ENCODE data around the gene MYO3B. TPM values are rescaled to one million over a fixed set of nuclear protein-coding genes. Genes with fewer than 3 reads are reported as not detected.

Gene MYO3B
- total and polyA plus RNA-seq, 7 donors, result 0.34 TPM; not detected in 6

DNA sequence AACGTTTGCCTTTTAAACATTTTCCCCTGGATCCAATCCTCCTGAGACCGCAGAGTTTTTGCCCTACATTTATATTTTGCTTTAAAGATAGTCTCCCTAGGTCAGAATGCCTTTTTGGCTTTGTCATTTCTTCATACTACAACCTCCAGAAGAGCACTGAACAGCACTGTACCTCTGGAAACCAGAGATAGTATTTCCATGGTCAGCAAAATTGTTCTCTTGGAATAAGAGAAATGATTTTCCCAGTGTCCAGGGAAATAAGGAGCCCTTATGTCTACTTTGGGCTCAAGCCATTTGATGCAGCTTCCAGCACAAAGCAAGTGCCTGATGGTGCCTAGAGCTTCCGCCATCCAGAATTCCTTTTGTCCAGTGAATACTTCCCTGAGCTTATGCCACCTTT is 461.7 kb downstream of the MYO3B start:
- no peaks in the 10 kb centered on the region for H3K4me1 ChIP-seq
- no peaks in the 10 kb centered on the region for H3K36me3 ChIP-seq
- no peaks in the 10 kb centered on the region for H3K9me3 ChIP-seq
- no peak overlapping the region for H3K27ac ChIP-seq
- intact Hi-C loops (cut with DNase I), result no loop called here
- TF ChIP-seq, protein P1, sequence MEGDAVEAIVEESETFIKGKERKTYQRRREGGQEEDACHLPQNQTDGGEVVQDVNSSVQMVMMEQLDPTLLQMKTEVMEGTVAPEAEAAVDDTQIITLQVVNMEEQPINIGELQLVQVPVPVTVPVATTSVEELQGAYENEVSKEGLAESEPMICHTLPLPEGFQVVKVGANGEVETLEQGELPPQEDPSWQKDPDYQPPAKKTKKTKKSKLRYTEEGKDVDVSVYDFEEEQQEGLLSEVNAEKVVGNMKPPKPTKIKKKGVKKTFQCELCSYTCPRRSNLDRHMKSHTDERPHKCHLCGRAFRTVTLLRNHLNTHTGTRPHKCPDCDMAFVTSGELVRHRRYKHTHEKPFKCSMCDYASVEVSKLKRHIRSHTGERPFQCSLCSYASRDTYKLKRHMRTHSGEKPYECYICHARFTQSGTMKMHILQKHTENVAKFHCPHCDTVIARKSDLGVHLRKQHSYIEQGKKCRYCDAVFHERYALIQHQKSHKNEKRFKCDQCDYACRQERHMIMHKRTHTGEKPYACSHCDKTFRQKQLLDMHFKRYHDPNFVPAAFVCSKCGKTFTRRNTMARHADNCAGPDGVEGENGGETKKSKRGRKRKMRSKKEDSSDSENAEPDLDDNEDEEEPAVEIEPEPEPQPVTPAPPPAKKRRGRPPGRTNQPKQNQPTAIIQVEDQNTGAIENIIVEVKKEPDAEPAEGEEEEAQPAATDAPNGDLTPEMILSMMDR (IDR thresholded peaks at IDR 0.05), result no peak
- TF ChIP-seq POLR2AphosphoS5 (IDR thresholded peaks at IDR 0.05), result no peak
- TF ChIP-seq POLR2A (IDR thresholded peaks at IDR 0.05), result no peak
- no peak for TF ChIP-seq EP300 (IDR thresholded peaks at IDR 0.05)
- DNase-seq, result no peak
- no peak overlapping the region for H3K4me3 ChIP-seq
- WGBS, 2 donors, result 86 to 87% methylated on average over 3 of the region's 3 CpGs
- H3K27me3 ChIP-seq, result no peaks in the 10 kb centered on the region

DNA sequence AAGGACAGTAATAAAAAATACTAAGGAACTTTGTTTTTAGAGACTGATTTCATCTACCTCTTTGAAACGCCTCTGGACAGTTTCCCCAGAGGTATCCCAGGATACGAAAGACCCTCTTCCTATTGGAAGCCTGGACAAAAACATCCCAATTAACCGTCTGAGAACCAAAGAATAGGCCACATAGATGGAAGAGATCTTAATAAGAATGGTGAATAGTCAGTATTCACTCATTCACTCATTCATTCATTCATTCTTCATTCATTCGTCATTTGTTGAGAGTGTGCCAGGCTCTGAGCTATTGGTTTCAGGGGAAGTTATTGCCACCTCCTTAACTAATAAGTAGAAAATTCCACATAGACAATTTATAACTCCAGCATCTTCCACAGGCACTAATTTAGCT is 464.0 kb downstream of the MYO3B start:
- Histone ChIP-seq H3K27ac (no peak overlapping the region), H3K36me3 (no peaks in the 10 kb centered on the region), H3K9me3 (no peaks in the 10 kb centered on the region), H3K27me3 (no peaks in the 10 kb centered on the region), H3K4me1 (no peaks in the 10 kb centered on the region), H3K4me3 (no peak overlapping the region)
- TF ChIP-seq POLR2A (IDR thresholded peaks at IDR 0.05) (no peak), POLR2AphosphoS5 (IDR thresholded peaks at IDR 0.05) (no peak), EP300 (IDR thresholded peaks at IDR 0.05) (no peak)
- TF ChIP-seq, protein P1 (IDR thresholded peaks at IDR 0.05), result no peak
- DNase-seq, result no peak
- intact Hi-C loops (cut with DNase I), result no loop called here
- WGBS, 2 donors, result 89 to 90% methylated on average over 4 of the region's 4 CpGs

DNA sequence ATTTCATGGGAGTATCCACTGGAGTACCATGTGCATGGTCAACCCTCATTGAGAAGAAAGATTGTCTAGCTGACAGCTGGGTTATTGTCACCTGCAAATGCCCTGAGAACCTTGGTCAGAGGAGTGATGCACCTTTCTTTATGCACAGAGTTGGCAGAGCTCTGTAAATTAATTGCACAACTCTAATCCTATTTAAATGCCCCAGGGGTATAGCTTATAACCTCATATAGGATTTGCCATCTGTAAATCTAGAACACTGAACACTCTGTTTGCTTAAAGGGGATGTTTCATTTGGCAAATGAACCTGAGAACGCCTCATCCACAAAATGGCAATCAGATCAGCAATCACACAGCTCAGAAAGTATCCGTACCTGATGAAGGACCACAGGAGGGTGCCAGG is 465.4 kb downstream of the MYO3B start:
- H3K36me3 ChIP-seq, result no peaks in the 10 kb centered on the region
- intact Hi-C loops (cut with DNase I), result no loop called here
- H3K27ac ChIP-seq, result no peak overlapping the region
- no peak overlapping the region for H3K4me3 ChIP-seq
- WGBS, 2 donors, result 84 to 94% methylated on average over 2 of the region's 2 CpGs
- TF ChIP-seq EP300 (IDR thresholded peaks at IDR 0.05), result no peak
- TF ChIP-seq, protein P1 (IDR thresholded peaks at IDR 0.05), result no peak
- no peak for TF ChIP-seq POLR2A (IDR thresholded peaks at IDR 0.05)
- no peak for TF ChIP-seq POLR2AphosphoS5 (IDR thresholded peaks at IDR 0.05)
- no peaks in the 10 kb centered on the region for H3K9me3 ChIP-seq
- no peaks in the 10 kb centered on the region for H3K27me3 ChIP-seq
- H3K4me1 ChIP-seq, result no peaks in the 10 kb centered on the region
- no peak for DNase-seq

DNA sequence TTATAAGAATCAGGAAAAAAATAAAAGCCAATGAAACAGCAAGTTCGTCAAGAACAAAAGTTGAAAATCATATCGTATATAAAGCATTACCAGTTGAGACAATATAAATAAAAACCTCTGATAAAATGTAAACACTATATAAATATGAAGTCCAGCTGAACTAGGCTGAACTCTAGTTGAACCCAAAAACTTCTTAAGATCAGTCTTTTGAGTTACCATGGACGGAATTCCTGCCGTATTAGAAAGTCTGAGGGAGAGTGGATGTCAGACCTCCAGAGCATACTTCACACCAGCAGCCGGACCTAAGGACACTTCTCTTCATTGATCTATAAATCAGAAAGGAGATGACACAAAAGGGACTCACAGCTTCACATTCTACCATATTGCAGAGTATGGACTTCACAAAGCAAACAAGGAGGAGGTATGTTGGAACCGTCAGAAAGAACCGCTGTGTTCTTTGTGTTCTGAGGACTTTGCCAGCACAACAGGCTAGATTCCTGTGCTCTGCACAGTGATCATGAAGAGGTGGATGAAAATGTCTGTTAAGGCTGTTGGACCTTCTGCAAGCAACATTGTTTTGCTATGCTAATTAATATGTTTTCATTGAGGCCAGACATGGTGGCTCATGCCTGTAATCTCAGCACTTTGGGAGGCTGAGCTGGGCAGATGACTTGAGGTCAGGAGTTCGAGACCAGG is 469.9 kb downstream of the MYO3B start:
- Histone ChIP-seq H3K36me3 (no peaks in the 10 kb centered on the region), H3K4me3 (no peak overlapping the region), H3K4me1 (no peaks in the 10 kb centered on the region), H3K27me3 (no peaks in the 10 kb centered on the region), H3K27ac (no peak overlapping the region), H3K9me3 (no peaks in the 10 kb centered on the region)
- TF ChIP-seq POLR2AphosphoS5 (IDR thresholded peaks at IDR 0.05) (no peak), POLR2A (IDR thresholded peaks at IDR 0.05) (no peak), EP300 (IDR thresholded peaks at IDR 0.05) (no peak)
- TF ChIP-seq, protein P1 (IDR thresholded peaks at IDR 0.05), result no peak
- intact Hi-C loops (cut with DNase I), result no loop called here
- no peak for DNase-seq
- WGBS, 2 donors, result 78% methylated on average over 8 of the region's 8 CpGs

Data from sigmoid colon (tissue), 7 donors.